ENCODE measurements around the gene NTHL1. TPM values are rescaled to one million over a fixed set of nuclear protein-coding genes. Genes with fewer than 3 reads are reported as not detected.

The NTHL1 gene
- total and polyA plus RNA-seq, 10 of the 15 experiments (the other 5 are each of a cell fraction or from before 2014, with no cell fraction given), result 0.85 to 54.7 (median 39.0) TPM

- in situ Hi-C loops (cut with MboI), result no loop called here
Measured at GRCh38 chr16:2001035-2001434, 46.6 kb downstream of the NTHL1 start.

More at GRCh38 chr16:2001035-2001434, 46.6 kb downstream of the NTHL1 start:
- Histone ChIP-seq H3K36me3 (ENCODE audit: control insufficient read depth in 2 of 2, insufficient read depth in 2 of 2, low read length in 1 of 2) (peaks cover 3 to 50% of the 10 kb centered on the region in 2 experiments), H3K27ac (ENCODE audit: control insufficient read depth, insufficient read depth) (no peak overlapping the region), H4K20me1 (ENCODE audit: control insufficient read depth, insufficient read depth) (peaks cover 6% of the 10 kb centered on the region), H3K4me3 (no peak overlapping the region), H2AFZ (ENCODE audit: control insufficient read depth, low read depth, low read length) (no peak overlapping the region), H3K9me3 (replicated peaks; ENCODE audit: control insufficient read depth, insufficient read depth, low read length) (no peaks in the 10 kb centered on the region), H3K27me3 (replicated peaks in 1 of 2; ENCODE audit: control insufficient read depth in 2 of 2, insufficient read depth in 2 of 2, low read length in 1 of 2) (no peaks in the 10 kb centered on the region), H3K9ac (ENCODE audit: control insufficient read depth, insufficient read depth, low read length) (no peak overlapping the region), H3K79me2 (ENCODE audit: control insufficient read depth, insufficient read depth, low read length) (peaks cover 22% of the 10 kb centered on the region), H3K4me2 (ENCODE audit: control insufficient read depth, insufficient read depth) (no peak overlapping the region), H3K4me1 (ENCODE audit: control insufficient read depth, insufficient read depth, low read length) (peaks cover 7% of the 10 kb centered on the region)
- SMC1A ChIA-PET (ENCODE audit: uncharacterized antibody, unreplicated experiment), result no interaction called here
- no TSS peak for BruUV-seq (replicated peaks)
- WGBS (ENCODE audit: insufficient coverage, insufficient replicate concordance, low lambda C conversion rate, missing lambda C conversion rate), result 91% methylated on average over 17 of the region's 19 CpGs
- no peak for ATAC-seq
- DNase-seq (ENCODE audit: low read depth, low spot score), result no peak
- intact Hi-C loops (cut with micrococcal nuclease; ENCODE audit: unreplicated experiment), result no loop called here
- RAD21 ChIA-PET (ENCODE audit: unreplicated experiment), result interaction anchor here (0.6 kb wide), 1 partner anchor 20 kb away, joined by 4 read pairs; no protein-coding TSS in a partner anchor
- FAIRE-seq, result no peak
- CTCF ChIA-PET, result interaction anchor here (0.9 to 1.4 kb wide), 2 partner anchors 15 to 35 kb away, joined by 3 to 4 read pairs; no protein-coding TSS in a partner anchor
- TF ChIP-seq SRF (IDR thresholded peaks at IDR 0.05; ENCODE audit: low read depth in 2 of 2, low read length in 2 of 2) (no peak), SMAD5 (IDR thresholded peaks at IDR 0.05; ENCODE audit: low read depth) (no peak), GATAD2B (conservative IDR thresholded peaks at IDR 0.05; ENCODE audit: low read depth) (no peak), NFIC (IDR thresholded peaks at IDR 0.05; ENCODE audit: low read depth, low read length) (no peak), STAT3 (IDR thresholded peaks at IDR 0.05; ENCODE audit: low read depth, low read length) (no peak), ZNF217 (IDR thresholded peaks at IDR 0.05) (no peak), TARDBP (IDR thresholded peaks at IDR 0.05; ENCODE audit: borderline replicate concordance) (no peak), IKZF1 (conservative IDR thresholded peaks at IDR 0.05) (no peak), HDAC6 (IDR thresholded peaks at IDR 0.05; ENCODE audit: unreplicated experiment) (no peak), USF1 (IDR thresholded peaks at IDR 0.05; ENCODE audit: borderline replicate concordance, extremely low read length, insufficient read depth, low read depth, low read length) (no peak), ZNF384 (IDR thresholded peaks at IDR 0.05; ENCODE audit: borderline replicate concordance, low read depth, low read length) (no peak), ZBED1 (IDR thresholded peaks at IDR 0.05; ENCODE audit: borderline replicate concordance) (no peak), TCF12 (IDR thresholded peaks at IDR 0.05; ENCODE audit: low read depth, low read length) (no peak)
- POLR2A ChIA-PET, result no interaction called here
